GM21390 (cell line): ENCODE data around the gene TERB1.

ENCODE experiments used
- ATAC-seq: cut with Tn5 transposase; IDR thresholded peaks from one replicate; pipeline ENCODE4 v1.9.1; 2021; ENCODE audit not compliant: unreplicated experiment

Gene TERB1, protein sequence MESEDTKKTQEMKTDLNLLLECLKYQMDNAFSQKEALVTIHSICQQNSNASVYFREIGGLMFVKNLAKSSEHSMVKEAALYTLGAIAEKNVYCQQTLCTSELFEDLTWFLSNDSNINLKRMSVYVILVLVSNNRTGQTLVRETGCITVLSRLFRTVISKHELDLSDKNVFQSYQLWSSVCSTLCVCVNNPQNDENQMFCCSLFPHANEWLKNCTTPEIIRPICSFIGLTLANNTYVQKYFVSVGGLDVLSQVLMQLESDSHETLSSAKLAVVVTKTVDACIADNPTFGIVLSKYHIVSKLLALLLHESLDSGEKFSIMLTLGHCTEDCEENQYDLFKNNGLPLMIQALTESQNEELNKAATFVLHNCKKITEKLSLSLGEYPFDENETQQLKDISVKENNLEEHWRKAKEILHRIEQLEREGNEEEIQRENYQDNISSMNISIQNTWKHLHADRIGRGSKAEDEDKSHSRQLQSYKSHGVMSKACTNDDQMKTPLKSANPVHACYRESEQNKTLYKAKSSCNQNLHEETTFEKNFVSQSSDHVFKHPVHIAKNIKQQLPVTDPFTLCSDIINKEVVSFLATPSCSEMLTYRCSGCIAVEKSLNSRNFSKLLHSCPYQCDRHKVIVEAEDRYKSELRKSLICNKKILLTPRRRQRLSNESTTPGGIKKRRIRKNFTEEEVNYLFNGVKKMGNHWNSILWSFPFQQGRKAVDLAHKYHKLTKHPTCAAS

DNA sequence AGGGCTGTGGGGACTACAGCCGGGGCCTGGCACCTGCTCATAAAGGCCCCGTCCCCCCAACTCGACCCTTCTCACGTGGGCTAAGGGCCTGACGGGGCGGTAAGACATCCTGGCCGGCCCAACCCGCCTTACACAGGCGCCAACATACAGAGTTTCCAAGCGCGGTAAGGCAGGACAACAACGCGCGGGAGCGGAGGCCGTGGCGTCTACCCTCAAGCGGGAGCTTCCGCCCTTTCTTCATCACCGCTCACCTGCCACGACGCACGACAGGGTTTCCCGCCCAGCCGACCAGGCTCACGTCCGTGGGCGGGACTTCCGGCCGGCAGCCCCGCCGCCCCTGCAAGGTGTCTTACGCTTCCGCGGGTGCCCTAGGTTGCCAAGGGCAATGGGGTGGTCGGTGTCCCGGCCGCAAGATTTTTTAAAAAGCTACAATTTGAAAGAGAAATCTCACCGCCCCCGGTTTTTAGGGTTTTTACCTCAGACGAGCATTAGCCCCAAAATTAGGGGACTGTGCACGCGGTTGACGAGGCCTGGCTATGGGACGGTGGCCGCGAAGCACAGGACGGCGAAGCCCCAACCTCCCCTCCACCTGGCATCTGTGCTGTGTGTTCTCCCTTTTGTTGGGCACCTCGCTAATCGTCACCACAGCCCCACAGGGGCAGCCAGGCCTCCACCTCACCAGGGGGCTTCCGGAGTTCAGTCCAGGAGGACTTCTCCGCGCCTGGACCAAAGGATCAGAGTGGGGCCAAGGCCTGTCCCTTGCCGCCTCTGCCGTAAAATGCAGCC, at the start of gene TERB1:
TERB1 (minus strand) TSS at position 265 of the 786 bp plus-strand sequence. CDS start 4,786 bp downstream, outside the sequence.
- ATAC-seq: no peak

DNA sequence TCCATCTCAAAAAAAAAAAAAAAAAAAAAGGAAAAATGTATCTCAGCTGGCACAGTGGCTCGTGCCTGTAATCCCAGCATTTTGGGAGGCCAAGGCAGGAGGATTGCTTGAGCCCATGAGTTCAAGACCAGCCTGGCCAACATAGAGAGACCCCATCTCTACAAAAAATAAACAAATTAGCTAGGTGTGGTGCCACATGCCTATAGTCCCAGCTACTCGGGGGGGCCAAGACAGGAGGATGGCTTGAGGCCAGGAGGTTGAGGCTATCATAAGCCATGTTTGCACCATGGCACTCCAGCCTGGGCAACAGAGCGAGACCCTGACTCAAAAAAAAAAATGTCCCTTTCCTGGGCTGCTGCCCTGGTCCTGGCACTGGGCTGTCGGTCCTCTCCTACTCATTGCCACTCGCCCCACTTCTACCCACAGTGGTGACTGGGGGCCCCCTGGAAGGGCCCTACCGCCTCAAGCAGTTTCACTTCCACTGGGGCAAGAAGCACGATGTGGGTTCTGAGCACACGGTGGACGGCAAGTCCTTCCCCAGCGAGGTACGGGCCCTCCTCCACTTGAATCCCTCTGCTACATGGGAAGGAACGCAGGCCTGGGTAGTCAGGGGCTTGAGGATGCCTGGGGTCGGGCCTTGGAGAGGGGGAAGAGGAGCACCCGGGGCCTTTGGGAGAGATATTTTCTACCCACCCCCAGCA, 48.9 kb upstream of the TERB1 start:
- ATAC-seq: no peak

DNA sequence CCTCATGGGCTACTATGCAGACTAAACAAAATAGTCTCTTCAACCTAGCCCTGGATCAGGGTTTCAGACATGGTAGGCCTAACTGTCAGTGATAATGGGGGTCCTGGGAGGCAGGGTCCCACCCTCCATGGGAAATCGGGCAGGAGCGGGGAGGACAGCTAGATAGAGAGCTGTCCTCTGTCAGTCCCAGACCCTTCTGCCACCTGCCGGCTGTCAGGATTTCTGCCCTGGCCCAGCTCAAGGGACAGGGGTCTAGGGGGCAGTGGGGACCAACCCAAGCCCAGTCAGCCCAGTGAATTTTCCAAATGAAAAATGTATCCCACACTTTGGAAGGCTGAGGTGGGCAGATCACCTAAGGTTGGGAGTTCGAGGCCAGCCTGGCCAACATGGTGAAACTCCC, 48.2 kb upstream of the TERB1 start:
- ATAC-seq: no peak

DNA sequence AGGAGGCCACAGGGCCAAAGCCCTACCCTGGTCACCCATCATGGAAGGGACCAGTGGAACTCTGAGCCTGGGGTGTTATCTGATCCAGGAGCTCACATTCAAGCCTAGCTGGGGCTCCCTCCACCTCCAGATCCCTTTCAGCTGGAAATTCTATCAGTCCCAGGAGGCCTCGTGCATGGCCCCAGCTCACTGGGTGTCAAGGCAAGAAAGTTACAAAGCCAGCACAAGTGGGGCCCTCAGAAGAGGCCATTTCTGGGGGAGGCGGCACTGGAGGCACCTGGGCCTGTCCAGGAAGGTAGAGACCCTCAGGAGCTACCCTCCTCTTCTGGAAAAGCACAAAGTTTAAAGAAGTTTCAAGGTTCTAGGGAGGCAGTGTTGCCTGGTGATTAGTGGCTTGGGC, 47.6 kb upstream of the TERB1 start:
- ATAC-seq: no peak

DNA sequence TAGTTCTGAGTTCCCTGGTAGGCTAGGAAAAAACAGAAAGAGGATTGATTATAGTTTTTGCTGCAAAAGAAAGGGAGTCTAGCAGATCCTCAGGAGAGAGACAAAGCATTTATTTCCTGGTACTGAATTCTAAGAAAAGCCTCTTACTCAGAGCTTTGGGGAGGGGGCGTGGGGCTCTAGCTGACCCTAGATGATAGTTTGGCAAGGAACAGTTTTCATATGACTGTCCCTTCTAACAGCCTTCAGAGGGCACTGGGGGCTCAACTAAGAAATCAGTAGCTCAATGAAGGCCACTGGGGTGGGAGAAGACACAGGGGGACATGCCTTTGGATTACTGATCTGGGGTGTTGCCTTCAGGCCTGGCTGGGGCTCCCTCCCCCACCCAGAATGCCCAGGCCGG, 46.8 kb upstream of the TERB1 start:
- no peak for ATAC-seq

DNA sequence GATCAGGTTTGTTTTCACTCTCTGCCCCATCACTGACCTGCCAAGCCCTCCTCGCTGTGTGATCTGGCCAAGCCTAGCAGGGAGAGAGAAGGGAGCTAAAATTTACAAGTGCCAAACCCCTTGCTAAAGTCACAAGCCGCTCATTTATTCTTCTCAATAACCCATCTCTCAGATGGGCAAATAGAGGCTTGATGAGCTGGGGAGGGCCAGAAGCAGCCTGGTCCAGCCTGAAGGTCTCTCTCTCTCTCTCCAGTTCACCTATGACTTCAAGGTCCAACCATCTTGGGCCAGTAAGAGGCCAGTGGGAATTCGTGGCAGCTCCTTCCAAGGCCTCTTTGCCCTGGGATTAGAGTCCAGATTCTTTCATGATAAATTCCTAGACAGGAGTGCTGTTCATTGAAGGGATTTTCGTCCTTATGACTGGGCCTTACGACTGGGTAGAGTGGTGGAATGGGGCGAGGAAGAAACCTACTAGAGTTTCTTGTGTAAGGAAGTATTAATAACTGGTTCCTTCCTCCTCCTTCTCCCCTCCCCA, 46.2 kb upstream of the TERB1 start:
- no peak for ATAC-seq

DNA sequence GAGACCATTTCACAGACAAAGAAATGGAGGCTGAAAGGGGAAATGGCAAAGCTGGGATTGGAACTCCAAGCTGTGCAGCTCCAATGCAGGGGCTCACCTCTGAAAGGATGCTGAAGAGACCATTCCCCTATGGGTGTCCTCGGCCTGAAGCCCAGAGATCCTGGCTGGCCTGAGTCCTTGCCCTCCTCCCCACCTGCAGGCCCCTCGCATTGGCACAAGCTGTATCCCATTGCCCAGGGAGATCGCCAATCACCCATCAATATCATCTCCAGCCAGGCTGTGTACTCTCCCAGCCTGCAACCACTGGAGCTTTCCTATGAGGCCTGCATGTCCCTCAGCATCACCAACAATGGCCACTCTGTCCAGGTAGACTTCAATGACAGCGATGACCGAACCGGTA, 45.4 kb upstream of the TERB1 start:
- no peak for ATAC-seq

DNA sequence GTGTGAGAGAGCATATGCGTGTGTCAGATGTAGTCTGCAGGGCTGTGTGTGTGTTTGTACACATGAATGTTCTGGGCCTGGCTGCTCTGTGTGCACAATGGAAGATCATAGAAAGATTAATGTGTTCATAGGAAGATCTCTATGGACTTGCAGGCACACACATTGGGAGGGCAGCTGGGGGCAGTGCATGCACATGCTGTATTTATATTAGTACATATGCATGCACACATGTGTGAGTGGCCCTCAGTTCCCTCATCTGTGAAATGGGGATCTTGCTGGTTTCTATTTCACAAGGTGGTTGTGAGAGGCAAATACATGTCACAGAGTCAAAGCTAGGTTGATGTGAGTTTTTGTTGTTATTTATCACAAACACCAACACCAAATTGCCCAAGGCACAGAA, 44.9 kb upstream of the TERB1 start:
- ATAC-seq: no peak

DNA sequence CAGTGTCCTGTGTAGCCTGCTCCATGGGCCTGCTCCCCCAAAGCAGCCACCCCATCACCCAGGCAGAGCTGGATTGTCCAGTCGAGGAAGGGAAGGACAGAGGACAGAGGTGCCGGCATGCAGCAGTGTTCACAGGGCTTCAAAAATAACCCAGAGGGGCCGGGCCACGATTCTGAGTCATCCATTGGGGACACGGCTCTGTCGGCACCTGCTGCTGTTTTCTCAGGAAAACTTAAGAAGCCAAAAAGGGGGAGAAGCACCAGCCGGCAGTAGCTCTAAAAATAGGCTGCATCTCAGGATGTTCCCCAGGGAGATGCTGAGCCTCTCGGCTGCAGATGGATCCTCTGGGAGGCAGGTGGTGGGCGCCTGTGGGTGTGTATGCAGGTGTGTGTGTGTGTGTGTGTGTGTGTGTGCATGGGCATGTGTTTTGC, 44.4 kb upstream of the TERB1 start:
- no peak for ATAC-seq

DNA sequence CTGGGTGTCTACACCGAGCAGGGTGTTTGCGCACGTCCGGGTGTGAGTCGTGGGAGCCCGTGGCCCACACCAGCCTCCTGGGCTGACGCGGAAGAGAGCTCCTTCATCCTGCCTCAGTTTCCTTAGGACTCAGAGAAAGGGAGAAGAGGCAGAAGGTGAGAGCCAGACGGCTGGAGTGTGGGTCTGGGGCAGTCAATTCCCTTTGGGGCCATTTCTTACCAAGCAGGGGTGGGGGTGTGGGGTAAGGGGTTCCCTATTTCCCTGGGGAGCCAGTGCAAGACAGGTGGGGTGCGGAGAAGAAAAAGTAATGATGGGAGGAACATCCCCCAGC, 43.7 kb upstream of the TERB1 start:
- no peak for ATAC-seq

DNA sequence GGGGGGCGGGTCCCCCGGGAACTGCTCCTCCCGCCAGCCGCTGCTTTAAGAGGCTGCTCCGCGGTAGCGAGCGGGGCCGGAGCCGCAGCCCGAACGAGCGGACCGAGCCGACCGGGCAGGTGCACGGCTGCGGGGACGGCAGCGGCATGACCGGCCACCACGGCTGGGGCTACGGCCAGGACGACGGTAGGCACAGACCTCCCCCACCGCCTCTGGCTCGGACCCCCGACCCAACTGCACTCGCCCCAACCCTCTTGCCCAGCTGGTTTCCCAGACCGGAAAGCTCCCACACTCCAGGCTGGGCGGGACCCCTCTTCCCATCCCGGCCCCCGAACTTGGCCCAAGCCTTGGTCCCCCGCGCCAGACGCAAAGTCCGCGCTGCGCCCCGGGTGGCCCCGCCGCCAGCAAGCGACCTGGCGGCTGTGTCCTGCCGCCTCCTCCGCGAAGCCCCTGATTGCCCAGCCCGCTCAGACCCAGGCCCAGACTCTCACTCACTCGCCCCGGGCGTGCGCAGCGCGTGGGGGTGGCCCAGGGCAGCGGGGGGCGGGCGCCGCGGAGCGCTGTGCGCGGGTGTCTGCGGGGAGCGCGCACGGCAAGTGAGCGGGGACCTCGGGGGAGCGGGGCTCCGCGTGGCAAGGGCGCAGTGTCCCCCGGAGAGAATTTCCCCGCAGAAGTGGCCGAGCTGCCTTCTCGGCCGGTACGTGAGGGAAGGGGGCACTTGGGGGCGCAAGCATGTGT, 43.1 kb upstream of the TERB1 start, which contains the start of gene CA7:
CA7 (plus strand) TSS at position 73 of the 738 bp plus-strand sequence; CDS start at position 147, 74 bp downstream.
- ATAC-seq: no peak

DNA sequence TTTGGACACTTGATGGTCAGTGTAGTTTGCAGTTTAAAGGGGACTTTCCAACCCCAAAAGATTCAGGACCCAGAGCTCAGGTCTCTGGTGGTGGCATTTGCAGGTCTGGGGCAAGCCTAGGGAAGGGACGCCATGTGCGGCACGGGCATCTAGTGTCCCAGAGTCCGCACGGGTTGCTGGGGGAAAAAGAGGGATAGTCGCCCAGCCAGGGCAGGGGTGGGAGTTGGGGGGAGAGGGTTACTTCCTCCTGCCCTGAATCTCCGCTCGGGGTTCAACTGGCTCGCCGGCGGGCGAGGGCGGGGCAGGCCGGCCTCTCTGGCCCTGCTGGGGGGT, 42.6 kb upstream of the TERB1 start:
- ATAC-seq: no peak

DNA sequence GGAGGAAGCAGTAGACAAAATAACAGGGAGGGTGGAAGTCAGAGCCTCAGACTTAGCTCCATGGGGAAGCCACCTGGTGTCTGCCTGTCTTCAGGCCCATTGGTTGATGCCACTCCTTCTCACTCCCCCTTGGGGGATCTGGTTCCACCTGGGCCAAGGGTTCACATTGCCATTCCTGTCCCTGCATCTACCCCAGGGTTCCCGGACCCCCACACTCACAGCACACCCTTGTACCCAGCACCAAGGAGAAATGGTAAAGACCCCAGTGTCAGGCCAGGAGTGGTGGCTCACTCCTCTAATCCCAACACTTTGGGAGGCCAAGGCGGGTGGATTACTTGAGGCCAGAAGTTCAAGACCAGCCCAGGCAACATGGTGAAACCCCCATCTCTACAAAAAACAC, 41.8 kb upstream of the TERB1 start:
- no peak for ATAC-seq

DNA sequence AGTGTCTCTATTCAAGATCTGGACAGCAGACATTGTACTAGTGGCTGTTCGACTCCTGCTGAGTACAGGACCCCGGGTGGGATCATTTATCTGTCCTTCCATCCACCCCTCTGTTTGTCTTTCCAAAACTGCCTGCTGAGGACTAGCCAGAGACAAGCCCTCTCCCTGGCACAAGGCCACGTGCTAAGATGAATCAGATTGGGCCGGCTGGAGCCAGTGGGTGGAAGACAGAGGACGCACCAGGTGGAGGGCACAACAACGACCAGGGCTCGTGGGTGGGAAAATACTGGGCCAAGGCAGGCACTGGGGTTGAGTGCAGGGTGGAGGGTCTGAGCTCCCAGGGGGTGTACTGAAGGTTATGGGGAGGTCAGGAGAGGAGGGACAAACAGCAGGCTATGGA, 41.4 kb upstream of the TERB1 start:
- no peak for ATAC-seq

DNA sequence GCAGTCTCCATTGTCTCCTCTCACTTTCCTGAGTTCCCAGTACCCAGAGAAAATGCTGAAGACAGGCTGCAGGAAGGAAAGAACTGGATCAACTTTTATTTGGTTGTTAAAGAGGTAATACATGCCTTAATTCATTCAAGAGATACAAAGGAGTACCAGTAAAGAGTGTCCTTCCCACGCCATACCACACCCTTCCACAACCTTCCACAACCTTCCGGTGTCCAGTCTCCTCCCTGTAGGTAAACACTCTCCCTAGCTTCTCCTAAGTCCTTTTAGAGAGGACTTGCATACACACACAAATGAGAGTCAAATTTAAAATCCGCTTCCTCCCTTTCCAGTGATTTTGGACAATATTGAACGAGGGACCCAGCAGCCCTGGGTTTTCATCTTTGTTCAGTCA, 40.0 kb upstream of the TERB1 start:
- ATAC-seq: no peak

DNA sequence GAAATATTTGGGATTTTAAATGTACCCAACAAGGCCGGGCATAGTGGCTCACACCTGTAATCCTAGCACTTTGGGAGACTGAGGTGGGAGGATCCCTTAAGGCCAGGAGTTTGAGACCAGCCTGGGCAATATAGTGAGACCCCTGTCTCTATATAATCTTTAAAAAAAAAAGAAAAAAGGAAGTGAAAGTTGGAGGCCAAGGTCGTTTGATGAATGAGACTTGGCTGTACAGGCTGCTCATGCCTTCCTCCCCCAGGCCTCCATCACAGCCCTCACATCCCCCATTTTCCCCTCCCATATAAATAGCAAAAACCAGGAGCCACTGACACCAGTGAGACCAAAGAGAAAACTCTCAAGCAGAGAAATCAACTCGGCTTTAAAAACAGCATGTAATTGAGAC, 39.5 kb upstream of the TERB1 start:
- no peak for ATAC-seq

DNA sequence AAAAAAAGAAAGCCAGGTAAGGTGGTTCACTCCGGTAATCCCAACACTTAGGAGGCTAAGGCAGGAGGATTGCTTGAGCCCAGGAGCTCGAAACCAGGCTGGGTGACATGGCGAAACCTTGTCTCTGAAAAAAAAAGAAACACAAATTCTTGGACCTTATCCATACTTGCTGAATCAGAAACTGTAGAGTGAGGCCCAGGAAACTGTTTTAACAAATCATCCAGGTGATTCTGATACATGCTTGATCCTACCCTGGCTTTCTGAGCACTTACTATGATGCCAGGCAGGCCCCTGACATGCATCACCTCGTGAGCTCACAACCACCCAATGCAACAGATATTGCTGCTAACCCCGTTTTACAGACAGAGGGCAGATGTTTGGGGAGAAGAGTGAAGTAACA, 33.4 kb upstream of the TERB1 start:
- ATAC-seq: no peak

DNA sequence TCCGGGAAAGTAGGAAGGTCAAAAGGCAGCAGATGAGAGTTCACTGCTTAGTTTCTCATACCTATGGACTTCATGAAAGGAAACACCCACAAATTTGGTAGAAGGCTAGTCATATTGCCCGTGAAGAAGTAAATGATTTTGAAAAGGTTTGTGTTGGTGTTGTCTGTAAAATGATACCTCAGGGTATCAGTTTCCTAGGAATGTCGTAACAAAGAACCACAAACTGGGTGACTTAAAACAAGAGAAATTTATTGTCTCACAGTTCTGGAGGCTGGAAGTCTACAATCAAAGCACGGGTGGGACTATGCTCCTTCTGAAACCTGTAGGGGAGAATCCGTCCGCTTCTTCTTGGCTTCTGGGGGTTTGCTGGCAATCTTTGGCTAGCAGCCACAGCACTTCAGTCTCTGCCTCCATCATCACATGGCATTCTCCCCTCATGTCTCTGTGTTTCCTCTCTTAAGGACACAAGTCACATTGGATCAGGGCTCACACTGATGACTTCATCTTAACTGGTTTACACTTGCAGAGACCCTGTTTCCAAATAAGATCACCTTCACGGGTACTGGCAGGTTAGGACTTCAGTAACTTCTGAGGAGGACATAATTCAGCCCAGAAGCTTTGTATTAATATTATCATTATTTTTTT, 31.4 kb upstream of the TERB1 start:
- no peak for ATAC-seq

DNA sequence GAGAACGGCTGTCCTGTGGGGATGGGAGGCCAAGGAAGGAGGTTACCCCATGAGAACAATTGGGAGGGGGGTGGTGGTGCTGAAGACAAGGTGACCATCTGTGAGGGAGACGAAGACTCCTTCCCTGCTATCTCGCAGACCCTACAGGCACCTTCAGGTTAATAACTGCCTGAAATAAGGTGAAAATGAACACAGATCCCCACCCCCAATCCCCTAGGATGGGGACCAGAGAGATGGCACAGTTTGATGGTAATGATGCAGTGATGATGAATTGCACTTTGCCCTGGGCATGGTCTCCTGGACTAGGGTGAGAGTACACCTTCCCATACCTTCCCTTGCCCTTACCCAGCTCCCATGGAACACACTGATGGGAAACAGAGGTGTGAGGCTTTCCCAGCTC, 30.8 kb upstream of the TERB1 start:
- no peak for ATAC-seq
